Non-pigmented ciliary epithelial cell (primary cell): ENCODE data around the gene SLC16A3.
"Not testable (repeated sequence)": the region's sequence is repeated elsewhere in the genome, so short reads cannot be mapped to it uniquely, and the experiment has no call there.

ENCODE experiments used
- DNase-seq: peaks from one replicate; pipeline ENCODE4 v3.0.0-alpha.2; 2010; ENCODE audit warnings: low read depth

Gene SLC16A3

DNA sequence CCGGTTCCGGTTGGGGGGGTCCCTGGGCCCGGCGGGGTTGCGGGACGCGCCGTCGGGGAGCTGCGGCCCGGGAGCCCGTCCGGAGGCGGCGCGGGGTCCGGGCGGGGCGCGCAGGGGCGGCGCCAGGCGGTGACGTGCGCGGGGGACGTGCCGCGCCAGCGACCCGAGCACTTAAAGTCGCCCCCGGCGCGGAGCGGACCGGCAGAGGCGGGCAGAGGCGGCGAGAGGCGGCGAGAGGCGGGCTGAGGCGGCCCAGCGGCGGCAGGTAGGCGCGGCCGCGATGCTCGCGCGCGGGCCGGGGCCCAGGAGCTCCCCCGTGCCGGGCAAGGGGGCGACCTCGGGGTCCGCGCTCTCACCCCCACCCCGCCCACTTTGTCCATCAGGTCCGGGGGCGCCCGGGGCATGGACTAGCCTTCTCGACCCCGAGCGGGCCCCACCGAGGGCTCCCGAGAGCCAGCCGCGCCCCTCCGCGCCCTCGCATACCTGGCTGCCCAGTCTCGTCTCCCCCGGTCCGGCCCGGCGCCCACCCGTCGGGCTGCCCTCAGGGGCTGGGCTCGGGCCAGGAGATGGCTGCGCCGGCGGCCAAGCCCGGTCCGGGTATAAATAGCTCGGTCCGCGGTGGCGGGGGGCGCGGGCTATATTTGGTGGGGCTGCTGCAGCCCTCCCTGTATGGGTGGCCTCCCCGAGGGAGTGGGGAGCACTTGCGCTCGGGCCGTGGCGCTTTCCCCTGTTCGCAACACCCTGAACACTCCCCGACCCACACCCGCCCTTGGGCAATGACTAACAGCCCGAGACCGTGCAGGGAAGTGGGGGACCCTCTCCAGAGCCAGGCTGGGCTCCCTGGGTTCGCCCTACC is at the start of gene SLC16A3:
Gene SLC16A3, plus strand, starts transcription at position 201 of the 856 bp plus-strand sequence. CDS start 6,967 bp downstream, outside the sequence.
- no peak for DNase-seq

DNA sequence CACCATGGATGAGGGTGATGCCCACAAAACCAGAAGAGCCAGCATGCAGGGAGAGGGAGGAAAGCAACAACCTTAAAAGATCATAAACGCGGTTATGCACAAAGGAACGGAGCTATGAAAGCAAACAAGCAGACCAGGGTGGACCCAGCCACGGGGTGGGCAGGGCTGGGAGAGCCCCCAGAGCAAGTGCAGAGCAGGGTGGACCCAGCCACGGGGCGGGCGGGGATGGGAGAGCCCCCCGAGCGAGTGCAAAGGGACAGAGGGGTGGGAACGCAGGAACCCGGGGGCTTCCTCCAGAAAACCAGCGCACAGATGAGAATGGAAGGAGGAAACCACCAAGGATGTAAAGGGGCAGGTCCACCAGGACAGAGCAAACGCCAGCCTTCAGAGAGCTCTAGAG is 49.4 kb upstream of the SLC16A3 start:
- no peak for DNase-seq

DNA sequence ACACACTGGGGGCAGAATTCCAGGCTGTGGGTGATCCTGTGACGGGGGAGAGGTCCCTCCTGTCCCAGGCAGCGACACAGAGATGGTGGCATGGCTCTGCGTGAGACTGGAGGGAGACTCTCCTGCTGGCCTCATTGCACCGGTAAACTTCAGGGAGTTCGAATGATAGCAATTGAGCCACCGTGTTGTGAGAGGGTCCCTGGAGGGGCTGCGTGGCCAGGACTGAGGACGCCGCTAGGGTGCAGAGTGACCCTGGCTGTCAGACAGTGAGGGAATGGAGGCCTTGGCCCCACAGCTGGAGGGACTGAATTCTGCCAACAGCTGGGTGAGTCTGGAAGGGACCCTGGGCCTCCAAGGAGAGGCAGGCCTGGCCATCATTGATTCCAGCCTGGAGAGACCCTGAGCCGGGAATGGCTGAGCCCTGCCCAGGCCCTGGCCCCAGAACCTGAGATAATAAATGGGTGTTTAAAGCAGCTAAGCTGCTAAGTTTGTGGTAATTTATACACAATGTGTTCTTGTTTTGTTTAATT is 48.8 kb upstream of the SLC16A3 start:
- no peak for DNase-seq

DNA sequence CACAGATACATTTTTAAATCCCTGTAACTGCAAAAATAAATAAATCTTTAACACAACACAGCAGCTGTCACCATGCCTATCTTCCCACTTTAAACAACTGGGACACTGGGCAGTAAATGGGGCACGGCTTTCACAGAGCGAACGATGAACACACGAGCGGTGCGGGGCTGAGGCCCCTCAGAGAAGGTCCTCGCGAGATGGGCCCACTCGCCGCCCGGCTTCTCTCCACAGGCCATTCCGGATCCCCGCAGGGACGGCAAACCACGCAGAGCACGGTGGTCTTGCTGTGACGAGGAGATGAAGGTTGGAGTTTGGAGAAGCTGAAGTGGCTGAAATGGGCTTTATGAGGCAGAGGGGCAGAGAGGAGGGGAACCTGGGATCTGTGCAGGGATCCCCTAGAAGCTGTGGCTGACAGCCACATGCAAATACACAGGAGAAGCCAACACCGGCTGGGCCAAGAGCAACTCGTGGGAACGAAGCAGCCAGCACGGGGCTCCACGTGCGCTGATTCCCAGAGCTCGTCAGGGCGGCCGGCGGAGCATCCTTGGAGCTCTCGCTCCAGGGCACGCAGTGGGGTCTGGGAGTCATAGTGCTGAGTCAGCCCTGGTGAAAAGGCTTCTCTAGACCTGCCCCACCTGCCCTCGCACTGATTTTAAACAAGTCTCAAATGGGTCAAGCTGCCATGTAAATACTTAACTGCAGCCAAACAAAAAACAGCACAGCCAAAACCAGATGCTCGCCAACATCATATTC is 47.9 kb upstream of the SLC16A3 start:
- no peak for DNase-seq

DNA sequence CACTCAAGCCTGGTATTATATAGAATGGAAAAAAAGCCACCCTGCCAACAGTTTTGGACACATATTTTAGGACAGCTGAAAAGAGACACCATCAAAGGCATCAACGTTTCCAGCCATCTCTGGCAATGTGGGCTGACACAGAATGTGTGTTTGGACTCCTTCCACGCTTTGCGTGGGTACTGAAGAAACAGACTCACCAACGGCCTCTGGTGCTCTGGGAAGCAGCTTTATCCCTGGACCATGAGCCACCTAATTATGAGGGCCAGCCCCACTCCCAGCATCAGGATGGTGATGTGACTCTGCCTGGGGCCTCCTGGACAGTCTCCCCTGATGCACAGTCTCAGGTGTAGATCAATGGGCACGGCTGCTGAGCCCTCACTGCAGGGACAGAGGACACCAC is 44.1 kb upstream of the SLC16A3 start:
- no peak for DNase-seq

DNA sequence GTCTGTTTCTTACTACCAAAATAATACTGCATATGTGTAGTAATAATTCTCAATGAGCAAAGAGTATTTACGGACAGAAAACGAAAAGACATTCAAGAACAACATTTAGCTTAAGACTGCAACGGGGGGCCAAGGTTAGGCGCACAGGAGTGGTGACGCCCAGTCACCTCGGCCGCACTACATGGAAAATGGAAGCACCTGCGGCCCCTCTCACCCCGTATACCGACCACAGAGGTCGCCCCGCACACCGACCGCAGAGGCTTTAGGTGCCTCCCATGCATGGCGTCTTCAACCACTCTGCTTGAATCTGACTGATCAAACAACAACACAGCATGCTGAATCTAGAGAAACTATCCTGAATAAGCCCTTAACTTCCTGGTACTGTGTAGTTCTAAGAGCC is 42.6 kb upstream of the SLC16A3 start:
- no peak for DNase-seq

DNA sequence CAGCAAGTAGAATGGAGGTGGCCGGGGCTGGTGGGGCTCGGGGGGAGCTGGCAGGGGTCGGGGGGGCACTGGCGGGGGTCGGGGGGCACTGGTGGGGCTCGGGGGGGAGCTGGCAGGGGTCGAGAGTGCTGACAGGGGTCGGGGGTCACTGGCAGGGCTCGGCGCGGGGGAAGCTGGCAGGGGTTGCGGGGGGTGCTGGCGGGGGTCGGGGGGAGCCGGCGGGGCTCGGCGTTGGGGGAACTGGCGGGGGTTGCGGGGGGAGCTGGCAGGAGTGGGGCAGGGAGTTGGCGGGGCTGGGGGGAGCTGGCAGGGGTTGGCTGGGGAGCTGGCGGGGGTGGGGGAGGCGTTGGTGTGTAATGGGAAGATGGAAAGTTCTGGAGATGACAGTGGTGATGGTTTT is 41.3 kb upstream of the SLC16A3 start:
- DNase-seq, result no peak

DNA sequence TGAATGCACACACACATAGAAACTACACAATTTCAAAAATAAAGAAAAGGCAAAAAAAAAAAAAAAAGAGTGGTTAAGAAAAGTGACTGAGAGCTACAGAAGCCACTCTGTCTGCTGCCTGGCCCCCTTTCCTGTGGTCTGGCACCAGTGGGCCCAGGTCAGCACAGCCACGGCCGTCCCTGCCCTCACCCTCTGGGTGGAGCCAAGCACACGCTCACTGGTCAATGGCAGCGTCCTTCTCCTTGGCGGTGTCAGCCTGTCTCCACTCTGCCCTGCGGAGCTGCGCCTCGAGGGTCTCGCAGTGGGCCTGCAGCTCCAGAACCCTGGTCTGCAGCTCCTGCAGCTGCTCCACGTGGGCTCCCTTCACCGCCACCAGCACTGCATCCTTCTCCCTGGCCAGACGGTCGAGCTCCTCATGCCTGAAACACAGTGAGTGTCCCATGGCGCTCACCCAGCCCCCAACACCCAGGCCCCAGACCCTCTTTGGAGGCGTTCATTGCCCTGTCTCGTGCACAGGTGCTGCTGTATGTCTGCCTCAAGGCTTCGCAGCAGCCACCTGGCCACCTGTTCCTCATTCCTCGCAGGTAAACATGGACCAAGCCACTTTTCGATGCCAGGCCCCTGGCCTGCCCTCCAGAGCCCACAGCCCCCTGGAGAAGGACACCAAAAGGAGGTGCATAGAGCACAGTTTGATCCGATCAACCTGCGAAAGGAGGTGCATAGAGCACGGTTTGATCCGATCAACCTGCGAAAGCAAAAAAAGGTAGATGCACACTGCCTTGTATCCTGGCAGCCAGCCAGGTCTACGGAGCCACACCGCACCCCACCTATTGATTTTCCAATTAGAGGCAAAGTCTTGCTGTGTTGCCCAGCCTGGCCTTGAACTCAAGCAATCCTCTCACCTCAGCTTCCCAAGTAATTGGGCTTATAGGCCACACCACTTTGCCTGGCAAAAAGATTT is 40.6 kb upstream of the SLC16A3 start:
- no peak for DNase-seq

DNA sequence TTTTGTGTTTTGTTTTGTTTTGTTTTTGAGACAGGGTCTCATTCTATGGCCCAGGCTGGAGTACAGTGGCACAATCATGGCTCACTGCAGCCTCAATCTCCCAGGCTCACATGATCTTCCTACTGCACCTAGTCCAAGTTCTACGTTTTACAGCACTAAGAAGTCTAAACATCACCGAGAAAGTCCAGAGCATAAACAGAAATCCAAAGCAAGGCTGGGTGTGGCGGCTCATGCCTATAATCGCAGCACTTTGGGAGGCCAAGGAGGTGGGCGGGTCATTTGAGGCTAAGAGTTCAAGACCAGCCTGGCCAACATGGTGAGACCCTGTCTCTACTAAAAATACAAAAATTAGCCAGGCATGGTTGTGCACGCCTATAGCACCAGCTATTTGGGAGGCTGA is 35.8 kb upstream of the SLC16A3 start:
- not testable (repeated sequence) for DNase-seq

DNA sequence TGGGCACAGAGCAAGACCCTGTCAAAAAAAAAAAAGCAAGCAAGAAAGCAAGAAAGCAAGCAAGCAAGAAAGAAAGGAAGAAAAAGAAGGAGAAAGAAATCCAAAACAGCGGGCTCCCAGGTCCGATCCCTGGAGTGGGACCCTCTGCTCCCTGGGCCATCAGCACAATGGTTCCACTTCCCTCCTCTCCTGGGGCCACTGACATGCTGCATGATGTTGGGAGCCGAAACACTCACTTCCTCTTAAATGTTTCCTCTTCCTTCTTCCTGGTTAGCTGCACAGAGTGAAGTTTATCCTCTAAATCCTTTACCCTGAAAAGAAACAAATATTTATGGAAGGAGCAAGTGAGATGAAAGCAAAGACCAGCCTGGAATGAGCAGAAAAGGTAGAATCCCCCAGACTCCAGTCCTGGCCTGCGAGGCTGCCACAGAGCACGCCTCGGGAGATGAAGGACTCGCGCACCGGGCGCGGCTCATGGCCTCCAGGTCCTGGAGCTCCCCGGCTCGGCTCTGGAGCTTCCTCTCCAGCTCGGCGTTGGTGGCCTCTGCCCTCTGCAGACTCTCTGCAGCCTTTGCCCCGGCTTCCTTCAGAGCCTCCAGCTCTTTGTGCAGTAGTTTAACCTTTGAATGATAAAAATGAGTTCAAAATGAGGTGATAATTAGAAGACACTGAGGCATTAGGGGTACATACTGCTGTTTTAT is 35.2 kb upstream of the SLC16A3 start:
- DNase-seq, result no peak

DNA sequence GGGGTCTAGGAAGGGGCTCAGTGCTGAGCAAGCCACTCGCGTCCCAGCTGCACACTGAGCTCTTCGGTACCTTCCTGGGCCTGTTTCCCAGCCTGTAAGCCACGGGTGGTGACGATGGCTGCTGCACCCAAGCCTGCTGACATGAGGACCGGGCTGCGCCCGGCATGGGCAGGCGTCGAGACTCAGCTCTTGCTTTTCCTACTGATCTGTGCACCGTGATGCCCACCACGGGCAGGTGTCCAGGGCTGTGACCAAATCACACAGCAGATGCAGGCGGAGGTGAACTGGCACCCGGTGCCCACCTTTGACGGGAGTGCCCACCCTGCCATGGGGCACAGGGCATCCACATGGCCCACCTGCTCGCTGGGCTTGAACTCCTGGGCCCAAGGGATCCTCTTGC is 34.1 kb upstream of the SLC16A3 start:
- no peak for DNase-seq

DNA sequence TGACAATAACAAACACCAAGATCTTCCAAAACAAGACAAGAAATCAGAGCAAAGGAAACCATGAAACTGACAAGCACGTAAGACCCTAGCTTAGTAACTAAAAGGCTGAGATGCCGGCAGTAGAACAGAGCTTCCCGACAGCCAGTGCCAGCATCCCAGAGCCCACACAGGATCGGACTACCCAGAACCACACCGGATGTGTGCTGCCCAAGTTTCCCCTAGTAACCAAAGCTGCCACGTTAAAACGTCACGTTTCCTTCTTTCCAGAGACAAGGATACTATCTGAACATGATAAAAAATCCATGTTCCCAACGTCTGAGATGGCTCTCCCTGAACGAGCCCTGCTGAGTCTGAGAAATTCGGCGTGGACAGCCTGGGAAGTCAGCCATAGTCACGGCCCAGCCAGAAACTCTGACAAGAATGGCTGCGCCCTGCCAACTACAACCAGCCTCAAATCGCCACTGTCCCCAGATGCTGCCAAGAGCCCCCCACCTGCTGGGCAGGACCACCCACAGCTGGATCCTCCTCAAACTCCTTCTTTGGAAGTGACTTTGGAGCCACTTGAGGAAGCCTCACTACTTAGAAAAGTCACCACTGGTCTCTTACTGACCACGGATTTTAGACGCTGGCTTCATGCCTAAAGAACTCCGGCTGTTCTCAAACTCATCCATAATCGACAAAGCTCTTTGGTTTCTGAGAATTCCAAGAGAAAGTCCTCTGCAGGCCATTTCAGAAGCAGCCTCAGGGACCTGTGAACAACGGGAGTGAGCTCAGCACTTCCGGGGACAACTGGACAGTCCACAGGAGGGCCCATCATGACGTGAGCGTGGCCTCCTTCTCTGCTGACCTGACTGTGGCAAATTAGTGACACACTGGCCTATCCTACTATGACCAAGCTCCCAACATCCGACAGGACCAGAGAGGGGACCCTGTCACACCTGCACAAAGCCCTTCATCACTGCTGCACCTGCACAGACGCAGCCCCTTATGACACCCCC is 32.9 kb upstream of the SLC16A3 start:
- DNase-seq, result no peak

DNA sequence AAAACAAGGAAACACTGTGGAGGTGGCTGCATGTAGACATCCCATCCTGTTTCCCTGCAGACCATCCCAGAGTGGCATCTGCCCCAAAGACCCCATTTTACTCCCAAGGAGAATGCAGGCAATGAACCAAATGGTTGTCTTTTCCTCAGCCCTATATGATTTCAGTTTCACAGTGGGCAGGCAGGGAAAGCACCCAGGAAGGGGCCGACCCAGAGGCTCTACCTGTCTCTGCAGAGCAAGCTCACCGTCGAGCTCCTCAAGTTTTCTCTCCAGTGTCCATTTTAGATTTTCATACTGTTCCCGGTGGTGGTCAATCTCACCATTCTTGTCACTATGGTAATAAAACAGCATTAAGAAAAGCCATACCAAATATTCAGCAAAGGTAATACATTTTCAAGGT is 30.8 kb upstream of the SLC16A3 start:
- no peak for DNase-seq

DNA sequence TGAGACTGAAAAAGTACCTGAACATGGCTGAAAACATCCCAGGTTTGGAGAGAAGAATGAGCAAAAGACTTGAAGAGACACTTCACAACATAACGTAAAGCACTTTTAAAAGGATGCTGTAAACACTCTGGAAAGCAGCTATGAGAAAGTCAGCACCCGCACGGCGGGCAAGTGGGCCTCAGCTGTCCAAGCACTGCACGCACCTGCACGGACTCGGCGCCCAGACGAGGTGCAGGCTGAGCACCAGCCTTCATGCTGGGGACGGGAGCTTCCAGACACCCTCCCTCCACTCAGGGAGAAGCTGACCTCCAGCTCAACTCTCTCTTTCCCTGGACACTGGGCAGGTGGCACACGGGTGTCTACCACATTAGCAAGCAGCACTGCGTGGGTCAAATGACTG is 29.3 kb upstream of the SLC16A3 start:
- no peak for DNase-seq

DNA sequence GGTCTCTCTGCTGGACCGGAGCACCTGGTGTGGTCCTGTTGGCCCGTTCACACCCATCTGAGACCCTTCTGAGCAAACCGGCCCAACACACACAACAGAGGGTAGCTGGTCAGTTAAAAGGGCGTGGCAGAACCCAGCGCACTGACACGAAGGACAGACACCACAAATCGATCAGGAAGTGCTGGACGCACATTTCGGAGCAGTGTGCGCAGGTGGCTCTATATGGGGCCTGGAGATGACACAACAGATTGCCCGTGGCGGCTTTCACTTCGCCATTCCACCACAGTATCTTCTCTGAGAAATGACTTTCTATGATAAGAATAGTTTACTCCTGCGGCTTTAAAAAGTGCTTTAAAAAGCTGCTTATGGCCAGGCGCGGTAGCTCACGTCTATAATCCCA is 28.7 kb upstream of the SLC16A3 start:
- DNase-seq, result no peak

DNA sequence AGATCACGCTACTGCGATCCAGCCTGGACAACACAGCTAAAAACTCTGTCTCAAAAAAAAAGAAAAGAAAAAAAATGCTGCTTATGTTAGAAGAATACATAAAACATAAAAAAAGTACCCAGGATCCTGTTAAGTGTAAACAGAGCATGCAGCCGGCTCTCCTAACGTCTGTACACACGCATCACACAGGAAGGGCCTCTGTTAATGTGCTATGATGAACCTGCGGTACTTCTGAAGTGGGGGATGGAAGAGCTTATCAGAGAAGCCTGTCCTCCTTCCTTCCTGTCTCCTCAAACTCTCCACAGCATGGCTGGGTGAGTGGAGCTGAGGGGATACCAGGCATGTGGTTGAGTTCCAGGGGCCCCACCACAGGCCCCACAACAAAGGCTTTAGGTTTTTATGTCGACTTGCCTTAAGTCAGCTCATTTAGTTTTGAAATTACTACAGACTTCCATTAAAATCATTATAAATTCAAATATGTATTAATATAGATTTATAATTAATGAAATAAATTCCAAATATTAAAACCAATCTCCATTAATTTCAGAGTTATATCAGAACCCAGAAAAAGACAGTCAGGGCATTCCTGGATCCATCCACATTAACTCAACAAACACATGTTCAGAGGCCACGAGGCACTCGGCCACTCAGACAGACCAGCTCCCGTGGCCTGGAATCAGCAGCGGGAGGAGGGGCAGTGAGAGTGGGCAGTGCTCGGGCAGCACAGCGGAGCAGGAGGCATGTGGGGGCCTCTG is 27.9 kb upstream of the SLC16A3 start:
- no peak for DNase-seq

DNA sequence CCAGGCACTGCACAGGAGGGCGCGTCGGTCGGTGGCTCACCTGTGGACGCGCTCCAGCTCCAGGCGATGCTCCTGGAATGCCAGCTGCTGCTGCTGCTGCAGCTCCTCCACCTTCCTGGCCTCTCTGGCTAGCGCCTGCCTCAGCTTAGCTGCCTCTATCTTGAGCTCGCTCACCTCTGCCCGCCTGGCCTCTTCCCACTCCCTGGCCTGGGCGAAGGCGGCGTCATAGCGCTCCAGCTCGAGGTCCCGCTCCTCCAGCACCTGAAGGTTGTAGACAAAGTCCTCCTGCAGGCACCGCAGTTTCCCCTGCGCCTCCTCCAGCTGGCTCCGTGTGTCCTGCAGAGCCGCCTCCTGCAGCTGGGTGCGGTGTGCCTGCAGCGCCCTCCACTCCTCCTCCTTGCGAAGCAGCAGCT is 27.3 kb upstream of the SLC16A3 start:
- DNase-seq, result no peak

DNA sequence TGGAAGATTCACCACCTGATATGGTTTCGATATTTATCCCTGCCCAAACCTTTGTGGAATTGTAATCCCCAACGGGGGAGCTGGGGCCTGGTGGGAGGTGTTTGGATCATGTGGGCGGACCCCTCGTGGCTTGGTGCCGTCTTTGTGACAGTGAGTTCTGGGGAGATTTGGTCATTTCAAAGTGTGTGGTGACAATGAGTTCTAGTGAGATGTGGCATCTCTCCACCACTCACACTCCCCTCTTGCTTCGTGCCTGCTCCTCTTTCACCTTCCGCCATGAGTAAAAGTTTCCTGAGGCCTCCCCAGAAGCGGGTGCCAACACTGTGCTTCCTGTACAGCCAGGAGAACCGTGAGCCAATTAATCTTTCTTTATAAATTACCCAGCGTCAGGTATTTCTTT is 25.9 kb upstream of the SLC16A3 start:
- DNase-seq, result no peak

DNA sequence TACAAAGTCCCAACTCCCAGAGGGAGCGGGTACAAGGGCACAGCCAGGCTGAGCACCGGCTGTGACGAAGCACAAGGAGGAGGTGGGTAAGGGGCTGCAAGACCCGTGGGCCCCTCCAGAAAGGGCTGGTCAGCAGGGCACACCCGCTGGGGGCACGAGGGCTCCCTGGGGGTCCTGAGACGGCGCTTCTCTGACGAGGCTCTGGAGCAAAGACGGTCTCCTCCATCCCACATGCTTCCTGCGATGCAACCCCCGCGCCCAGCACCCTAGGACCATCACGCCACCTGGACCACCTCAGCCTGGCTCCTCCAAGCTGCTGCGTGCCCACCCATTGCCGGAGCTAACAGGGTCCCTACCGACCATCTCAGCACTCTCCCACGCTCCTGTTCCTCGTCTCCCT is 24.9 kb upstream of the SLC16A3 start:
- DNase-seq, result no peak
